CD4-positive, alpha-beta T cell treated with Interleukin-15 for 1 hour (primary cell): Measurements from ENCODE around the gene MRRF.
A peak's percentile ranks its signal among the peaks of the same experiment; 100 is the strongest.

Source experiments
- DNase-seq: peaks from one replicate; pipeline ENCODE4 v3.0.0-alpha.2; 2020

Gene MRRF

DNA sequence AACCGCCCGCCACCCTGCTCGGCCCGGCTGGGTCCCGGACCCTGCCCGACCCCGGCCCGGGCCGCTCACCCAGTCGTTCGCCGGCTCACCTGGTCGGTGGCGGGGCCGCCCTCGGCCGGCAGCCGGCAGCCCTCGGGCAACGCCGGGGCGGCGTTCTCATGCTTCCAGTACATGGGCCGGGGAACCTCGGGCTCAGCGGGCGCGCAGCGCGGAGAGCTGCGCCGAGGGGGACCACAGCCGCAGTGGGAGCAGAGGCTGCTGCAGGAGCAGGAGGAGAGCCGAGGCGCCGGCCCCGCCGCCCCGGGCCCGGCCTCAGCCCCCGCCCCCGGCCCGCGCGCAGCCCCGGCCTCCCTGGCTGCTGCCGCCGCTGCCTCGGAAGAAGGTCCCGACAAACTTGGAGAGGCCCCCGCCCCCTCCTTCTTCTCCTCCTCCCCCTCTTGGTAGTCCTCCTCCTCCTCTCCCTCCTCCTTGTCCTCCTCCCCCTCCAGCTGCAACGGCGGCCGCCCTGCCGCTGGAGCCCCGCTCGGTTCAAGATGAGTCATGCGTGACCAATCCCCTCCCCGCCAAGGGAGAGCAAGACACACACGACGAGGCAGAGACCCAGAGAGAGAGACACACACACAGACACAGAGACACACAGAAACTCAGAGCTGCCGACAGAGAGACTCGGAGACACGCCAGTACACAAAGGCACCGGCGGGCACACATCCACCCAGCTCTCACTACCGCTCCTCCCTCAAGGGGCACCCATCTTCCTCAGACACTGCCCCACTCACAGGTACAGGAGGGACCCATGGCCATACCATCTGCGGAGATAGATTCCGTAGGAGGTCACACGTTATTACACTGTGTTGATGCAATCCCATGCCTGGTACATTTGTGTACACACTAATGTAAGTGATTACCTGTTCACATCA, 35.9 kb upstream of the MRRF start, which contains the start of gene LHX6:
Gene LHX6, minus strand, starts transcription at position 390 of the 917 bp plus-strand sequence. Its CDS starts 217 bp downstream, at position 173.
- DNase-seq, result no peak

GRCh38 chr9:122229485-122229837, 35.2 kb upstream of the MRRF start:
- DNase-seq, result no peak

DNA sequence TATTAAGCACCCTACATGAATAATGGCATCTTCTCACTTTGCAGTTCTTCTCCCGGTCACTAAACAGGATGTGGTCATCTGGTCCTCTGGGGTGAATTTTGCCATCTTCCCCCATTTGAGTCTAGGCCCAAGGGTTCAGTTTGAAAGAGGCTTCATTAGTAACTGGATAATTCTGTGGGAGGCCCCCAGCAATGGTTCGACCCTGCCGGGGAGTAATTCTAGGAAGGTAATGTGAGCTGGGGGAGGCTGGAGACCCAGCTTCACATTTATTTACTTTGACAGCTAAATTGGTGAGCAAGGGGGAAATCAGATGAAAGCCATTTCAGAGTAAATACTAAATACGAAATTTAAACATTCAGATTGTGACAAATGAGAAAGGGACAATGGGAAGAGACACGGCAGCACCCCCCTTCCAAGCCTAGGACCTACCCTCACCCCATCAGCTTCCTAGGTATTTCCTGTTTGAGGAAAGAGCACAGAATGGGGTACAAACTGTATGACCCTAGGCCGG, 31.8 kb upstream of the MRRF start:
- no peak for DNase-seq

- no peak for DNase-seq
Measured at GRCh38 chr9:122234022-122234748, 30.5 kb upstream of the MRRF start.

- no peak for DNase-seq
Measured at GRCh38 chr9:122236681-122237080, 28.0 kb upstream of the MRRF start.

GRCh38 chr9:122239722-122240121, 25.0 kb upstream of the MRRF start:
- no peak for DNase-seq

DNA sequence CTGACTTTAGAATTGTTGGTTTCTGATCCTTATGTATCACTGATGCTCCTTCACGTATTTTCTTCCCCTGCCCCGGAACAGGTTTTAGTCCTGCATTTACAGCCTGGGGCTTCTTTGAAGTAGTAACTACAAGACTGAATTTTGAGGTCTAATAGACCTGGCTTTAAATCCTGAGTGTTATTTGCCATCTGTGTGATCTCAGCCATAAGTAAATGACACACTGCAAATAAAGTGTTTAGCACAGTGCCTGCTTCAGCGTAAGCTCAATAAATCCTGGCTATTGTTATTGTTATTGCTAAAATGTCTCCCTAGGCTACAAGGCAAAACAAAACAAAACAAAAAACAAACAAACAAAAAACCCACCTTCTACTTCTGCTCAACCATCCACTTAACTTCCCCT, 20.3 kb upstream of the MRRF start:
- no peak for DNase-seq

DNA sequence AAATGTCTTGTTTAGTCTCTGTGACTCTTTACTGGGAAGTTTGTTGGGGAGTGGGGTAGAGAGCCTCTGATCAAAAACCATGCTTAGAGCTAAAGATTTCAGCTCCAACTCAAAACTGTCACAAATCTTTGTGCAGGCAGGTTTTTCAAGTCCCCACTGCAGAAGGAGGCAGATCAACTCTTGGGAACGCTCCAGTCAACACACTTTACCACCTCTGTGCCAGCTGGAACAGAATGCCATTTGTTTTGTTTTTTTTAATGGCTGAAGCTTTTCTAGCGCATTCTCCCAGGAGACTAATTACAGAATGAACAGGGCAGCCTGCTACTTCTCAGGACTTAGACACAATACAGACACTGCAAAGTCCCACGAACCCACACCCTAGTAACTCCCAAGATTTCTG, 18.0 kb upstream of the MRRF start:
- DNase-seq, result no peak

GRCh38 chr9:122248448-122248865, 16.2 kb upstream of the MRRF start:
- no peak for DNase-seq

GRCh38 chr9:122251351-122251750, 13.3 kb upstream of the MRRF start:
- no peak for DNase-seq

DNA sequence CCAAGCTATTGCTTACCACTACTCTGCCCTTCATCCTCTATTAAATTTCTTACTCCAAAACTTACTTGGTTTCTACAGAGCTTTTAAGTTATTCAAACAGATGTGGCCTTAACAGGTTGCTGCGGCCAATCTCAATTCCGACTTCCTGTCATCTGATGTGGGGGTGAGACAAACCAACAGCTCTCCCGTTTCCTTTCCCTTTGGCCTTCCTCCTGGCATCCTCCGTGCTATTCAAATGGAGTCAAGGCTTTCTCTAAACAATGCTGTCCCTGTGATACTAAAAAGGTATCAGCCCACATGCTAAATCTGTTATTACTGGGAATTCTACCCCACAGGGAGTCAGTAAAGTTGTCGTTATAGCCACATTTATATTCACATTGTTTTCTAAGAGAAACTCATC, 11.9 kb upstream of the MRRF start:
- no peak for DNase-seq

GRCh38 chr9:122254761-122255160, 9.9 kb upstream of the MRRF start:
- DNase-seq, result no peak

DNA sequence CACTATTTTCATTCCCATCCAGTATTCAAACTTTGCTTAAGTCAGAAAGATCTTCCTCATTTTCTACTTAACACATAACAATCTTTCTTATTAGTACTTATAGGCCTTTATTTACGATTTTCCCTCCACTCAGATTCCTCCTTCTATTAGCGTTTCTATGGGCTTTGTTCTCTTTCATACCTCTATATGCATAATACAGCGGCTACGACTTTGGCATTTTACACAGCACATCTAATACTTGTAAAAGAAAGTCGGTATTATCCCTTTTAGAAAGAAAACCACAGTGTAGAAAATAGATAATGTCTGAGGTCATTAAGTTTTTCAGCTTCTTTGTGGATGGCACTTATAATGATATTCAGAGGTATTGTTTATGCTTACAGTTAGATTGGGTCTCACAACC, 8.5 kb upstream of the MRRF start:
- DNase-seq, result no peak

DNA sequence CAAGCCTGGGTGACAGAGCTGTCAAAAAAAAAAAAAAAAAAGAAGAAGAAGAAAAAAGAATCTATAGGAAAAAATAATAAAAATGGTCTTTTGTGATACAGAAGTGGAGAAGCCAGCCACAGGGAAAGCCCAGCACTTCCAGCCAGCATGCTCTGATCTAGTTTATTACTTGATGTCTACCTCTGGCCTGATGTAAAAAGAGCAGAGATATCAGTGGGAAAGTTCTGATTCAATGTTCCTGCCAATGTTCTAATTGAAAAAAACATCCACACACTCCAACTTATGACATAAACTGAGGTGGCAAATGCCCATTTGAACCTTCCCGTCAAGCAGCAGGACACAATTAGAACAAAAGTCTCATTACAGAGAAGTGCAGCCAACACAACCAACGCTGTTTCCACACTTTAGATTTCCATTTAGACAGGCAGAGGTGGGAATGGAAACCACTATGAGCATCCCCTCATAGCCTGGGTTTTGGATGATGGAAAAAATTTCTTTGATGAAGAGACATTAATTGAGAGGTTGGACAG, 5.7 kb upstream of the MRRF start:
- no peak for DNase-seq

- DNase-seq, result no peak
Measured at GRCh38 chr9:122261469-122261881, 3.2 kb upstream of the MRRF start.

- no peak for DNase-seq
Measured at GRCh38 chr9:122262073-122262472, 2.6 kb upstream of the MRRF start.

DNA sequence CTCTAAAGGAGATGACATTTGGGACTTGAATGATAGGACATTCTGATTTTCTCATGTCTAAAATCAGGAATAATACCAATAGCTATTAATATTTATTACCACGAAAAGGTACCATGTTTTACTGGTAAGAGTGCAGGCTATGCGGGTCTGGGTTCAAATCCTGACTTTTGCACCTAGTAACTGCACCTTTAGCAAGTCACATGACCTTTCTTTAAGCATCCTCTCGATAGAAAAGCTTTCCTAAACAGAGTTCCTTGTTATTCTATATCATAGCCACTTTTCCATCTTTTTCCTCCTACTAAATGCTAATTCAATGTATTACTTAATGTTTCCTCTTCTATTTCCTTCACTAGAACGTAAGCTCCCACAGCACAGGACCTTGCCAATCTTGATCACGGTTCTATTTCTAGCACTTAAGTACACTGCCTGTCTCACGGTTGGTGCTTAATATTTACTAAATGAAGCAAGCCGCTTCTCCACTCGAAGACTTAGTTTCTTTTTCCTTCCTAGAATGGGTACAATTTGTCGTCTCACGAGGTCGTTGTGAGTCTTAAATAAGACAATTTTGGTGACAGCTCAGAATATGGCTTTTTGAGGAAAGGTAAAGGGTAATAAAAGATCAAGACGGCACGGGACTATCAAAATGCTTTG, 858 bp upstream of the MRRF start:
- DNase-seq, result no peak

DNA sequence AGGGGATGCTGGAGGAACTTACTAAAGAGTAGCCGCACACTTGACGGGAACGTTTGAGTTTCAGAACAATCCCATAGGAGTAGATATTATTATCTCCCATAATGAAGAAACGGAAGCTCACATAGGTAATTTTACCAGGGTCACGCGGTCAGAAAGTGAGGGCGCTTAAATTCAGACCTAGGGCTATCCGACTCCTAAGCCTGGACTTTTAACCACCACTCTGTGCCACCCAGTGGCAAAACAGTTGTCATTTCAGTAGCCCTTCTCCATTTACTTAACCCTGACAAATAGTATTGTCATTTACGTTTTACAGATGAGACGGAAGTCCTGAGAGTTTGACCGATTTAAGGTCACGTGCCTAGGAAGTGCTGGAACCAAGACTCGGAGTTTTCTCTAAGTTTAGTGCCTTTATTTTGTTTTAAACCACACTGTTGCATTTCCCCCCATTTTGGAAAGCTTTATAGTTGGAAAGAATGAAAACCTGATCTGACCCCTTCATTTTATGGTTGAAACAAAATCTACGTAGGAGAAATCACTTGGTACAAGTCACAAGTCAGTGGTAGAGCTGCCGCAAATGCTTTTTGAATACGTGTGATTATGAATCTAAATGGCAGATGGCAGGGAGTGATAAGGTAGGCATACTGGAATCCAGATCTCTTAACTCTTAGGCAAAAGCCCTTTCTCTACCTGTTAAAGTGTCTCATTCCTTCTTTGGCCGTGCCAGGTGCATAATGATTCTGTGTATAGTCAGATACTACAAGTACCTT, 650 bp downstream of the MRRF start:
- peak; percentile 30 for DNase-seq

- no peak for DNase-seq
Measured at GRCh38 chr9:122268041-122268814, 3.5 kb downstream of the MRRF start.

DNA sequence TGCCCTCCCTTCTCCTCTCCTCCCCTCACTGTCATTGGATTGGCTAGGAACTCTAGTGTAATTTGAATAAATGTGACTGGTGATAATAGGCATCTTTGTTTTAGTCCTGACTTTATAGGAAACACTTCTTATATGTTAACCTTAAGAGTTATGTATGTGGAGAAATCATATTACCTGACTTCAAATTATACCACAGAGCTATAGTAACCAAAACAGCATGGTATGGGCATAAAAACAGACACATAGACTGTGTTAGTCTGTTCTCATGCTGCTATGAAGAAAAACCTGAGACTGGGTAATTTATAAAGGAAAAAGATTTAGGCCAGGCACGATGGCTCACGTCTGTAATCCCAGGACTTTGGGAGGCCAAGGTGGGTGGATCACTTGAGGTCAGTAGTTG, 9.4 kb downstream of the MRRF start:
- no peak for DNase-seq

- DNase-seq, result no peak
Measured at GRCh38 chr9:122276096-122276495, 11.4 kb downstream of the MRRF start.
